GM12801 (cell line): ENCODE measurements around the gene FREM2.

Experiments used
- TF ChIP-seq, protein P1 (sequence below): IDR thresholded peaks from one replicate; pipeline ENCODE4 v1.5.1; 2011; ENCODE audit warnings: control low read depth; ENCODE audit not compliant: insufficient read length; ENCODE audit errors: extremely low read depth

The FREM2 gene

DNA sequence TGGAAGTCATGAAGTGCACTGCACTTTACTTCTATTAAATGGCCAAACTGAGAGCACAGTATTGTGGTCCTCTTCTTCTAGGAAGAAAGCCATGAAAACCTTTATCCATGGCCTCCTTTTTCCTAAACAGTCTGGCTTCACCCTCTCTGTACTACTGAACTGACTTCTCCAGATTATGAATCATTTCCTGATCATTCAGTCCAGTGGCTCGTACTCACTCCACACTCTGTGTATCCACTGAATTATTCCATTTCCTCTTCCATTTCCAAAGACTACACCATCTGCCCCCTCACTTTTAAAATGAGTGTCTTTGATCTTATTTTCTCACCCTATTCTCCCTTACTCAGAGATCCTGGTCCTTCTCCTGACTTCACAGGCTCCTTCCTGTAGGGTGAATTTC lies 29.7 kb upstream of the FREM2 start:
- TF ChIP-seq, protein P1, sequence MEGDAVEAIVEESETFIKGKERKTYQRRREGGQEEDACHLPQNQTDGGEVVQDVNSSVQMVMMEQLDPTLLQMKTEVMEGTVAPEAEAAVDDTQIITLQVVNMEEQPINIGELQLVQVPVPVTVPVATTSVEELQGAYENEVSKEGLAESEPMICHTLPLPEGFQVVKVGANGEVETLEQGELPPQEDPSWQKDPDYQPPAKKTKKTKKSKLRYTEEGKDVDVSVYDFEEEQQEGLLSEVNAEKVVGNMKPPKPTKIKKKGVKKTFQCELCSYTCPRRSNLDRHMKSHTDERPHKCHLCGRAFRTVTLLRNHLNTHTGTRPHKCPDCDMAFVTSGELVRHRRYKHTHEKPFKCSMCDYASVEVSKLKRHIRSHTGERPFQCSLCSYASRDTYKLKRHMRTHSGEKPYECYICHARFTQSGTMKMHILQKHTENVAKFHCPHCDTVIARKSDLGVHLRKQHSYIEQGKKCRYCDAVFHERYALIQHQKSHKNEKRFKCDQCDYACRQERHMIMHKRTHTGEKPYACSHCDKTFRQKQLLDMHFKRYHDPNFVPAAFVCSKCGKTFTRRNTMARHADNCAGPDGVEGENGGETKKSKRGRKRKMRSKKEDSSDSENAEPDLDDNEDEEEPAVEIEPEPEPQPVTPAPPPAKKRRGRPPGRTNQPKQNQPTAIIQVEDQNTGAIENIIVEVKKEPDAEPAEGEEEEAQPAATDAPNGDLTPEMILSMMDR, result no peak

DNA sequence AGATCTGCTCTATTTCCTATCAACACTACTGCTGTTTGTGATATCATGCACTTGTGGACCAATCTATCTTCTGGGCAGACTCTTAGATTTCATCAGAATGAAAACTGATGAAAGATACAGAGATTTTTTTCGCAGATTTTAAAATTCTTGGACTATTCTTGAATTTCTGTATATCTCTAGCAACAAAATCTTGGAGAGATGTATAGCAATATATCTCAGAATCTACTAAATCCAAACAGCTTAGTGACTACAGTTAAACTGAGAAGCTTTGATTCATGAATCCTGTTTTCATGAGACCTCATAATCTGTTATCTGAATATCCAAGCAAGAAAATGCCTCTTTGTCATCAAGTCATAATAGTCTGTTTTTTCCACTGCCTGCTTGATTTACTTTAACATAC lies 28.0 kb upstream of the FREM2 start:
- TF ChIP-seq, protein P1, result no peak

DNA sequence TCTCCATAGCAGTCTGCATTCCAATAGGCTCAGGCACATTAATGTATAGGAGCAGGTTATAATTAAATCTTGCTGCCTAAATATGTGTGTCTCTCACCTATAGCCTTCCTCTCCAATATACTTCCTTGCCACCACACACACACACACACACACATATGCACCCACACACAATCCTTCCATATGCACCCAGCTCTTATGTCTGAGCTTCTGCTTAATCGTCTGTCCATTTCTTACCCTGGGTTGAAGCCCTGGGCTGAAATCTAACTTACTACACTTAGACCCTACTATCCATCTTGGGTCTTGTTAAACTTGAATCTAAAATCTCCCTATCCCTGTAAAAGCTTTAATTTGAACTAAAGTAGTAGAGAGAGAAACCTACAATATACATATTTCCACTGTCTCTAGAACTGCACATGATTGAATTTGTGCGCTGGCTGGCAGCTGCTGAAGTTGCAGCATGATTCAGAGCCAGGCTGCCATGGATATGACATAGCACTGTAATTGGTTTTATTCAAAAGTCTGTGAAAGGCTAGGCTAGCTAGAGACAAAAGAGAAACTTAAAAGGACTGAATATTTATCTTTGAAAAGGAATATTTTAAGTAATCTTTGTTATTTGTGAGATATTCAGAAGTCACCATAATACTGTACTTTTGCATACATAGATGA lies 25.7 kb upstream of the FREM2 start:
- TF ChIP-seq, protein P1, result no peak

DNA sequence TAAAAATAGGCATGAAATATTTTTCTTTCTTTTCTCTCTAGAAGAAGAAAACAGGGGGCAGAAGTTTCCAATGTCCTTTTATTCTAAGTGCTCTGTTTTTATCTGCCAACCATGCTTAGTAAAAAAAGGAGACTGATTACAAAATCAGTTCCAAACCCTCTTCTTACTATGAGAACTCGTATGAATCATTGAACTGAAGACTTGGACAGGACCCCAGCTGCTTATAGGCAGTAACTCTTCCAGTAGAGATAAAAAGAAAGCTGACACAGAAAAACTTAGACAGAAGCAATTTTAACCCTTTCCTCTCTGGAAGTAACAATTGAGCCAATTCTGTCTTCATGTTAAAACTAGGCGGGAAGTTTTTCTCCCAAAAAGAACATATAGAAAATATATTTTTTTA lies 24.5 kb upstream of the FREM2 start:
- TF ChIP-seq, protein P1, result no peak

DNA sequence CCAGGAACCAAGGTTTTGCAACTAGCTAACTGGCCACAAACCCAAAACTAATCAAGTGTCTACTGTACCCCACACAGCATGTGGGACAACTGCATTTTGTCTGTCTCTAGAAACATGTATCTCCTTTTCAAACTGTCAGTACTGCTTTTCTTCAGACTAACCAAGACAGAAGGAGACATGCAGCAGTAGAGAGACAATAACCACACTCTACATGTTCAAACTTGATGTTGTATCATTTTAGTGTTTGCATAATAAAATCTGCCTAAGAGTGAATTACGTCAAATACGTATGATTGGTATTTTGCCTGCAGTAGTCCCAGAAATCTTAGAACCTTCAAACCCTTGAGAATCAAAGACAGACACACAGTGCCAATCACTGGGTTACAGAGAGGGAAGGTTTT lies 22.0 kb upstream of the FREM2 start:
- TF ChIP-seq, protein P1, result no peak

DNA sequence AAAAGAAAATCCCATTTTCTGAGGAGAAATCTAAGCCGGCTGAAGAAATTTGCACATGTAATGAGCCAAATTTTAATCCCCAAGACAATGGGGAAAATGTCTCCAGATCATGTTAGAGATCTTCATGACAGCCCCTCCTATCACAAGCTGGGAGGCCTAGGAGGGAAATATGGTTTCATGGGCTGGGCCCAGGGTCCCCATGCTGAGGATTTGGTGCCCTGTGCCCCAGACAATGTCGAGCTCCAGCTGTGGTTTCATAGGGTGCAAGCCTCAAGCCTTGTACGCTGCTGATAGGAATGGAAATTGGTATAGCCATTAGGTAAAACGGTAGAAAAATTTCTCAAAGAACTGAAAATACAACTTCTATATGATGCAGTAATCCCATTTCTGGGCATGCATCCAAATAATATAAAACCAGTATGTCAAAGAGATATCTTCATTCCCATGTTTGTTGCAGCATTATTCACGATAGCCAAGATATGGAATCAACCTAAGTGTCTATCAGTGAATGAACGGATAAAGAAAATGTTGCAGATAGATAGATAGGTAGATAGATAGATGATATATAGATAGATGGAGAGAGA lies 19.3 kb upstream of the FREM2 start:
- TF ChIP-seq, protein P1, result no peak

DNA sequence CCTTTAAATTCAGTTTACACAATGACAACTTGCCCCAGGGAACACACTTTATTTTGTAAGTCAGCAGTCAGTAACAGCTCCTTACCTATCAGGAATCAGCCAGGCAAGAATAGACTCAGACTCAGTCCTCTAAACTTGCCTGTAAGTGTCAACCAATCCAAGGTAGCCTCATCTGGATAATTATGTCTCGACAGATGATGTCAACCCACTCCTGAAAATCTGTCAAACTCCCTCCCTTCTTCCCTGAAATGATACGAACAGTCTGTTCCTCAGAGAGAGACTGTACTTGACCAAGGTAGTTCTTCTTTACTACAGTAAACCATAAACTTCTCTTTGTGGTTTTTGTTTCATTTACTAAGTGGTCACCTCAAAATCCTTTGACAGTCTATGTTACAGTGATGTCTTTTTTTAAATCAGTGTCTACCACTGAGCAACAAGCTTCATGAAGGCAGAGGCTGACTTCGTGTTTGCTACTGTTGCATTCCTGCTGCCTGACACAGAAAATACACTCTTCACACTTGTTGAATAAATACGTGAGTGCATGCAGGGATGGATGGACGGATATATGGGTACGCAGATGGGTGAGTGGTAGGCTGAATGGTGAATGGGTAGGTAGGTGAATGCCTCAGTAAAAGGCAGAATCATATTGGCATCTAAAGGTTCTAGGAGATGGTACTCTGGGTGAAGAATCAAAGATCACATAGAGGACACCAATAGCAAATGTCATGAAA lies 17.5 kb upstream of the FREM2 start:
- TF ChIP-seq, protein P1, result no peak
